Ovary (tissue), 9 donors: ENCODE measurements around the gene RNU6-9. TPM values are rescaled to one million over a fixed set of nuclear protein-coding genes. Genes with fewer than 3 reads are reported as not detected.

Source experiments
- DNase-seq, 5 donors: peaks; one replicate each; pipeline ENCODE4 v3.0.0-alpha.2; 2019 to 2020
- H3K27ac ChIP-seq, 2 donors: fragments of 200-600 bp; one replicate each; pipeline versions ENCODE4 v1.5.1 to v1.8.0; 2019 to 2022
- H3K27me3 ChIP-seq: fragments of 200-600 bp; one replicate; pipeline ENCODE4 v1.8.0; 2022
- H3K36me3 ChIP-seq: fragments of 200-600 bp; sonication (generic); one replicate; pipeline ENCODE4 v1.5.1; 2019
- H3K4me1 ChIP-seq: one replicate; pipeline ENCODE4 v1.8.1; 2013; ENCODE audit warnings: mild to moderate bottlenecking, moderate library complexity; ENCODE audit not compliant: insufficient read depth
- H3K4me3 ChIP-seq: fragments of 200-600 bp; sonication (generic); one replicate; pipeline ENCODE4 v1.5.1; 2017
- H3K9me3 ChIP-seq, 2 donors: fragments of 200-600 bp in 1 of 2; sonication (generic) in 1 of 2; one replicate each; pipeline versions ENCODE4 v1.5.1 to v1.8.1; 2013 to 2019; ENCODE audit warnings: mild to moderate bottlenecking in 1 of 2, moderate library complexity in 1 of 2
- CTCF ChIP-seq, 3 donors: fragments of 450-650 bp in 2 of 3; fragments of 200-600 bp in 1 of 3; IDR thresholded peaks; one replicate each; pipeline versions ENCODE4 v1.5.1 to v1.8.0; 2016 to 2022; ENCODE audit warnings: antibody characterized with exemption in 3 of 3, mild to moderate bottlenecking in 1 of 3
- EP300 ChIP-seq: sonication (generic); formaldehyde crosslinking; IDR thresholded peaks from one replicate; pipeline ENCODE4 v1.6.1; 2017; ENCODE audit warnings: antibody characterized with exemption
- POLR2A ChIP-seq: fragments of 450-650 bp; IDR thresholded peaks from one replicate; pipeline ENCODE4 v1.6.1; 2017; ENCODE audit warnings: antibody characterized with exemption, mild to moderate bottlenecking, moderate library complexity
- WGBS, 3 donors: extraction: QIAGEN DNeasy Blood & Tissue Kit in 1 of 3; methylation state at CpG; one replicate each; pipeline versions ENCODE4 v1.1.5 to v1.1.7; 2013 to 2017; 5-methylcytosine and 5-hydroxymethylcytosine counted together
- intact Hi-C, 4 donors: fragments of 100-400 bp; cut with DNase I; formaldehyde crosslinking; loops; one replicate each; pipeline versions ENCODE4 v1.11.0 to v1.15.1; 2022 to 2023
- polyA plus RNA-seq, 2 donors: library from polyadenylated mRNA; stranded (reverse); fragments of 200-250 nt in 1 of 2; fragments of 350-450 nt in 1 of 2; fragmentation: Illumina TruSeq in 1 of 2; extraction: RNeasy Lipid Tissue Mini Kit (QIAGEN cat#74804) in 1 of 2; gene quantifications; one replicate each; pipeline ENCODE4 v1.2.3, GENCODE V29; 2013 to 2014
- total RNA-seq, 7 donors: library from RNA; depleted of rRNA in 2 of 7; stranded (reverse); fragments of >200 nt in 2 of 7; fragmentation: NEBNext Ultra II Directional in 3 of 7; extraction: Animal tissue kit (Norgen Biotek cat#: 25700) in 3 of 7; gene quantifications; one replicate each; pipeline versions ENCODE4 v1.1.0 to v1.2.4, GENCODE V29; 2016 to 2023
- donor health status: DM: no; HTN: no; CAD: no; lungs with moderate emphysema.
- donor health status: DM: no; HTN: no; CAD: no.
- donor health status: Bipolar disorder and iron deficiency.
- donor health status: DM: yes; HTN: yes; CAD: no.
- donor health status: DM: no; HTN: no; CAD: no.
- donor health status: DM: yes; HTN: yes; CAD: no.

The RNU6-9 gene
- total and polyA plus RNA-seq, 9 donors = not detected

- no peak for TF ChIP-seq CTCF (IDR thresholded peaks at IDR 0.05)
- Histone ChIP-seq H3K4me3 (no peak overlapping the region), H3K27me3 (no peaks in the 10 kb centered on the region), H3K4me1 (no peaks in the 10 kb centered on the region), H3K27ac (no peak overlapping the region), H3K36me3 (no peaks in the 10 kb centered on the region), H3K9me3 (no peaks in the 10 kb centered on the region)
- WGBS, 3 donors = 84 to 88% (median 86%) methylated on average over 34 to 37 of the region's 37 CpGs
- intact Hi-C loops = no loop called here
- DNase-seq = no peak
Observed at GRCh38 chr19:879711-880438, 13.4 kb upstream of the RNU6-9 start.

- no peaks in the 10 kb centered on the region for H3K36me3 ChIP-seq
- no peaks in the 10 kb centered on the region for H3K9me3 ChIP-seq
- 93 to 96% (median 95%) methylated on average over 34 of the region's 34 CpGs for WGBS, 3 donors
- no peaks in the 10 kb centered on the region for H3K4me1 ChIP-seq
- DNase-seq = no peak
- H3K4me3 ChIP-seq = no peak overlapping the region
- H3K27ac ChIP-seq = no peak overlapping the region
- intact Hi-C loops = no loop called here
- no peak for TF ChIP-seq CTCF (IDR thresholded peaks at IDR 0.05)
- no peak for TF ChIP-seq POLR2A
- TF ChIP-seq EP300 = no peak
- H3K27me3 ChIP-seq = no peaks in the 10 kb centered on the region
Observed at GRCh38 chr19:881385-882071, 11.8 kb upstream of the RNU6-9 start.

DNA sequence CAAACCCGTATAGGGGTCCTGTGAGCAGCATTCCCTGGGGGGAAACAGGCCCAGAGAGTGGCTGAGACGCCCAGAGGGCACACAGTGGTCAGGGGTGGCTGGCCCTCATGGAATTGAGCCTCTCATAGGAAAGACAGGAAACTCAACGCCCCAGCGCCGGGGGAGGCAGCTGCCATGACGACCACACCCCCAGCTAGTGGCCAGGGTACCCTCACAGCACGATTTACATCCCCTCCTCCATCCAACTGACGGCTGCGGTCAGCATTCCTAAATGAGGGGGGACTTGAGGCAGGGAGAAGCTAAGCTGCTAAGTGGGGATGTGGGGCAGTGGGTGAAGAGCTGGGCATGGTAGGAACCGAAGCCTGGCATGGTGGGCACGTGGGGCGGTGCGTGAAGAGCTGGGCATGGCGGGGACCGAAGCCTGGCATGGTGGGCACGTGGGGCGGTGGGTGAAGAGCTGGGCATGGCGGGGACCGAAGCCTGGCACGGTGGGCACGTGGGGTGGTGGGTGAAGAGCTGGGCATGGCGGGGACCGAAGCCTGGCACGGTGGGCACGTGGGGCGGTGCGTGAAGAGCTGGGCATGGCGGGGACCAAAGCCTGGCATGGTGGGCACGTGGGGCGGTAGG lies 10.3 kb upstream of the RNU6-9 start:
- intact Hi-C loops = no loop called here
- DNase-seq = no peak
- Histone ChIP-seq H3K27me3 (no peaks in the 10 kb centered on the region), H3K9me3 (no peaks in the 10 kb centered on the region), H3K36me3 (no peaks in the 10 kb centered on the region), H3K4me1 (no peaks in the 10 kb centered on the region), H3K4me3 (no peak overlapping the region), H3K27ac (no peak overlapping the region)
- WGBS, 3 donors = 83 to 88% (median 85%) methylated on average over 30 of the region's 30 CpGs
- TF ChIP-seq CTCF (IDR thresholded peaks at IDR 0.05) (no peak), POLR2A (no peak), EP300 (no peak)

- H3K36me3 ChIP-seq = no peaks in the 10 kb centered on the region
- WGBS, 3 donors = 88 to 89% (median 89%) methylated on average over 22 of the region's 22 CpGs
- intact Hi-C loops = no loop called here
- no peaks in the 10 kb centered on the region for H3K9me3 ChIP-seq
- TF ChIP-seq POLR2A (no peak), EP300 (no peak), CTCF (IDR thresholded peaks at IDR 0.05) (no peak)
- DNase-seq = no peak
- H3K4me1 ChIP-seq = no peaks in the 10 kb centered on the region
- H3K4me3 ChIP-seq = no peak overlapping the region
- H3K27me3 ChIP-seq = no peaks in the 10 kb centered on the region
- no peak overlapping the region for H3K27ac ChIP-seq
Observed at GRCh38 chr19:883661-884211, 9.5 kb upstream of the RNU6-9 start.
